GM18873 (cell line): ENCODE results near the gene SYN1.
"Not testable (repeated sequence)": the region's sequence is repeated elsewhere in the genome, so short reads cannot be mapped to it uniquely, and the experiment has no call there.

ENCODE experiments used
- ATAC-seq: cut with Tn5 transposase; IDR thresholded peaks from one replicate; pipeline ENCODE4 v1.9.1; 2021; ENCODE audit warnings: mild to moderate bottlenecking, moderate library complexity, moderate number of reproducible peaks; ENCODE audit not compliant: unreplicated experiment, low FRiP score

Gene SYN1

GRCh38 chrX:47603125-47603524, 16.5 kb downstream of the SYN1 start:
- not testable (repeated sequence) for ATAC-seq

GRCh38 chrX:47597222-47597621, 22.4 kb downstream of the SYN1 start:
- no peak for ATAC-seq

- ATAC-seq: no peak
Measured at GRCh38 chrX:47596256-47596655, 23.4 kb downstream of the SYN1 start.

GRCh38 chrX:47595716-47596251, 23.9 kb downstream of the SYN1 start:
- no peak for ATAC-seq

- ATAC-seq: no peak
Measured at GRCh38 chrX:47593522-47593921, 26.1 kb downstream of the SYN1 start.

GRCh38 chrX:47590984-47591383, 28.7 kb downstream of the SYN1 start:
- no peak for ATAC-seq

- ATAC-seq: no peak
Measured at GRCh38 chrX:47587906-47588735, 31.5 kb downstream of the SYN1 start.

- no peak for ATAC-seq
Measured at GRCh38 chrX:47587091-47587891, 32.4 kb downstream of the SYN1 start.

- ATAC-seq: no peak
Measured at GRCh38 chrX:47586043-47586787, 33.4 kb downstream of the SYN1 start.

- no peak for ATAC-seq
Measured at GRCh38 chrX:47585273-47585672, 34.4 kb downstream of the SYN1 start.

- ATAC-seq: no peak
Measured at GRCh38 chrX:47584714-47585113, 34.9 kb downstream of the SYN1 start.

GRCh38 chrX:47583240-47583861, 36.3 kb downstream of the SYN1 start:
- ATAC-seq: no peak

- peak; percentile 75 for ATAC-seq
Measured at GRCh38 chrX:47581731-47582647, 37.7 kb downstream of the SYN1 start, which contains the start of gene TIMP1. Gene TIMP1, plus strand, starts transcription at chrX:47582436. Its CDS starts 980 bp downstream, at chrX:47583416.

GRCh38 chrX:47579537-47579936, 40.1 kb downstream of the SYN1 start:
- ATAC-seq: no peak

- ATAC-seq: no peak
Measured at GRCh38 chrX:47578692-47579091, 41.0 kb downstream of the SYN1 start.

GRCh38 chrX:47577901-47578300, 41.8 kb downstream of the SYN1 start:
- ATAC-seq: no peak

GRCh38 chrX:47577424-47577823, 42.2 kb downstream of the SYN1 start:
- ATAC-seq: no peak

GRCh38 chrX:47576021-47576898, 43.4 kb downstream of the SYN1 start:
- no peak for ATAC-seq
